HAP-1 (cell line): ENCODE measurements around the gene TBX1.

ENCODE experiments used
- DNase-seq, 2 experiments: peaks; one replicate each; pipeline ENCODE4 v3.0.0-alpha.2; 2016 to 2020; ENCODE audit warnings: low spot score in 2 of 2
- H3K27me3 ChIP-seq: fragments of 250-450 bp; sonication (Bioruptor Pico); 2 replicates; pipeline ENCODE4 v1.5.1; 2020; ENCODE audit warnings: low read depth, mild to moderate bottlenecking, moderate library complexity
- H3K36me3 ChIP-seq: fragments of 250-450 bp; sonication (Bioruptor Pico); replicated peaks from 2 replicates; pipeline ENCODE4 v1.5.1; 2020; ENCODE audit warnings: mild to moderate bottlenecking
- H3K4me1 ChIP-seq: fragments of 250-450 bp; sonication (Bioruptor Pico); 2 replicates; pipeline ENCODE4 v1.5.1; 2020; ENCODE audit warnings: mild to moderate bottlenecking
- H3K4me3 ChIP-seq: fragments of 250-450 bp; sonication (Bioruptor Pico); 2 replicates; pipeline ENCODE4 v1.5.1; 2020; ENCODE audit warnings: mild to moderate bottlenecking, moderate library complexity
- H3K9me3 ChIP-seq: fragments of 250-450 bp; sonication (Bioruptor Pico); 2 replicates; pipeline ENCODE4 v1.5.1; 2020; ENCODE audit warnings: mild to moderate bottlenecking, moderate library complexity
- in situ Hi-C: fragments of 300-500 bp; cut with MboI; formaldehyde crosslinking; loops from 3 replicates; pipeline ENCODE4 v1.14.3; 2020; ENCODE audit warnings: low sequenced_read_pairs, inconsistent platforms, mixed read lengths

Gene TBX1

DNA sequence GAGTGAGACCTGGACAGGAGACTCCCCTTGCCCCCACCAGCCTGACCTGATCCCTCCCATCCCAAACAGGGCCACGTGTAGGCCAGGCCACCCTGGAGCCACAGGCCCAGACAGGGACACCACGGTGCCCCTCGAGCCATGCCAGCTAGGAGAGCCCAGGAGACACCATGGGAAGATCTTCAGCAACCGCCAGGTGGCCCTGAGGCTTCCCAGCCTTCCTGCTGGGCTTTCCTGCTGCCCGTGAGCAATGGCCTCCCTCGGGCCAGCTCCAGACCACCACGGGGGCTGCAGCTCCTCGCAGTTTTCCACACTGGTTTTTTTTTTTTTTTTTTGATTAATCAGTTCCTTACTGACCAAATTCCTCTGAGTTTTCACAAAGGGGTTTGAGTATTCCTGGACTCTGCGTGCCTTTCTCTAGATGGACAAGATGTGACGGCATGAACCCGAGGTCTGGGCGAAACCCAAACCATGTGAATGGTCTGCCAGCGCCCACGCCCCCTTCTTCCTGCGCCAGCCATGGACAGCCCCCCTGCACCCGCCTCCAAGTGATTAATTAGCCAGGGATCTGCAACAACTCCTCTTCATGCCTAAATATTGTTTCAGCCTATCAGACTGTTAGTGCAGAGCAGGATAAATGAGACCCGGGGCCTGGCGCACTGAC, 40.9 kb downstream of the TBX1 start:
- Histone ChIP-seq H3K4me3 (no peak overlapping the region), H3K9me3 (no peaks in the 10 kb centered on the region), H3K36me3 (no peaks in the 10 kb centered on the region), H3K4me1 (peaks cover 7% of the 10 kb centered on the region), H3K27me3 (no peaks in the 10 kb centered on the region)
- DNase-seq, result no peak
- in situ Hi-C loops, result no loop called here

DNA sequence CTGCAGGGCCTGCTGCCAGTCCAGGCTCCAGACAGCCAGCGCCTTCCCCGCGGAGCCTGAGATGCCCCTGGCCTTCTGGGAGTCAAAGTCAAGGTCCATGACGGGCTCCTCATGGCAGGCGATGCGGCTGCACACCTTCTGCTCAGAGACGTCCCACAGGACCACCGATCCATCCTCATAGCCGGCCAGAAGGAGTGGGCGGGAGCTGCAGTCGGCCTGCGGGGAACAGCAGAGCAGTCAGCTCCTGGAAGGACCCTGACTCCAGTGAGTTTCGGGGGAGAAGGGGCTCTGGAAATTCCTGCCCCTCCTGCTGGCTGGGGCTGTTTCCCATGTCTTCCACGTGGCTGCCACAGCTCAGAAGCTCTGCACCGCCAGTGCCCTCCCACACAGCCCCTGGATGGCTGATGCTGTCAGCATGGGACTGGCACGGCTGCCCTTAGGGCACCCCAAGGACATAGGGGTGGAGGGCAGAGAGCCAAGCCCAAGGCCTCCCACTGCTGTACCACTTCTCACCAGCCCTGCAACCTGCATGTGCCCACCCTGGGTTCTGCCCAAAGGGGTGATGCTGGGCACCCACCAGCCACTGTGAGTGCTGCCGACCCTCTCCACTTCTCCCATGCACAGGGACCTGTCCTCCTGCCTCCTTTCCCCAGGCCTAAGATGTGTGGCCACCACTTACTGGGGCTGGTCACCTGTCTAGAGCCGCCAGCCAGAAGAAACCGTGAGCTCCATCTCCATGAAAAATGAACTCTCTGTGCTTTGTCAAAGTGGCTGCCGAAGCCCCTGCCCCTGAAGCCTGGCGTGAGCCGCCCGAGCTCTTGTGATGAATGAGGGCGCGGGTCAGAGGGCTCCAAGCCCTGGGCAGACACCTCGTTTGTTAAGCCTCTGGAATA, 41.7 kb downstream of the TBX1 start:
- Histone ChIP-seq H3K36me3 (no peaks in the 10 kb centered on the region), H3K4me1 (peaks cover 12% of the 10 kb centered on the region), H3K4me3 (no peak overlapping the region), H3K9me3 (no peaks in the 10 kb centered on the region), H3K27me3 (no peaks in the 10 kb centered on the region)
- in situ Hi-C loops, result no loop called here
- DNase-seq, result no peak

DNA sequence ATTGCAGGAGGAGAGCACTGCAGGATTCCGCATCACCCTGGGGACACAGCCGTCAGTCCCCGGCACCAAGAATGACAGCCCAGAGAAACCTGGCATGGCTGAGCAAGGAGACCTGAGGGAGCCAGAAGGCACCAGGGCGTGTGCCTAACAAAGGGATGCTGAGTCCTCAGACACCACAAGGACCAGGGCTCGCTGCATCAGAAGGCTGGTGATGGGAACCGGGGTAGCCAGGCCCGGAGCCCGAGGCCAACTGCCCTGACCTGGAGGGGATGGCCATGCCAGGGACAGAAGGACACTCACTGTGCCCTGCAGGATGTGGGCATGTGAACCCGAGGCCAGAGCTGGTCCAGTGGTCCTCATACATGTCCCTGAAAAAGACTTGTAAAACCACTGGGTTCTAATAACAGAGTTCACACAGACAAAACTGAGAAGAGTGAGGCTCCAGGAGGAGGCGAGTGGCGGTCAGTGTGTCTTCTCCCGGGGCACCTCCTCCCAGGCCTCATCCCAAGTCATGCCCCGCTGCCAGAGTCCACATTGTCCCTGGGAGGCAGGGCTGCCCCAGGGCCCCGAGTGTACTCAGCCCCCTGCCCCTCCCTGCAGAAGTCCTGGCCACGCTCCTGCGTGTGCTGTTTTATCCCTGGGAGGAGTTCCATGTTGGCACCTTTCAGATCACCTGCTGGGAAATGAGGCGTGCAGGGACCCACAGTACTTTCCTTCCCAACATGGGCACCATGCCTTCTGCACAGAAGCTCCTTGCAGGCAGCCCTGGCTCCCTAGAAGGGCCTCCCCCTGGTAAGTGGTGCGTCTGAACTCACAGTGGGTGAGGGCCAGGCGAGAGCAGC, 42.5 kb downstream of the TBX1 start:
- peaks cover 12% of the 10 kb centered on the region for H3K4me1 ChIP-seq
- H3K4me3 ChIP-seq, result no peak overlapping the region
- no peaks in the 10 kb centered on the region for H3K9me3 ChIP-seq
- no peak for DNase-seq
- H3K36me3 ChIP-seq, result no peaks in the 10 kb centered on the region
- H3K27me3 ChIP-seq, result no peaks in the 10 kb centered on the region
- in situ Hi-C loops, result no loop called here

DNA sequence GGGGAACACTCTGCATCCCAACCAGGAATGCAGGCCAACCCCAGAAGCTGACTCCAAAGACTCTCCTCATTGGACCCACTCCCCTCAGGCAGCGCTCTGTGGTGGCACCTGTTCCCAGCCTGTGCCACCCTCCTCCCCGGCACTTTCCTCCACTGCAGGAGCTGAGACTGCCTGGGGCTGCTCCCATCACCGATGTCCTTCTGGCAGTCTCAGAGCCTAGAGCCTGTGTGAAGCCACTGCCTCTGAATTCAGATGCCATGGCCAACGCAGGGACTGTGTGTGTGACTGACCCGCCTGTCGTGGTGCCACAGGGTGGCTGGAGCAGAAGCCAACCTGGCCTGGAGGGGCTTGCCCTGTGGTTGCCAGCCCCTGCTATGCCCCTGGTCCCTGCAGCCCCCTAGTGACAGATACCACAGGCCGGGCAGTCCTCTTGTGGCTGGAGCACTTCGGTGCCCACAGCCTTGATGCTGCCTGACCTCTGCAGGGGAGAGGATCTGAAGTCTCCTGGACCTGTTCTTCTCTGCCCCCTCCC, 43.2 kb downstream of the TBX1 start:
- no peaks in the 10 kb centered on the region for H3K27me3 ChIP-seq
- H3K4me1 ChIP-seq, result peaks cover 12% of the 10 kb centered on the region
- DNase-seq, result no peak
- H3K4me3 ChIP-seq, result no peak overlapping the region
- in situ Hi-C loops, result no loop called here
- no peaks in the 10 kb centered on the region for H3K9me3 ChIP-seq
- H3K36me3 ChIP-seq, result no peaks in the 10 kb centered on the region

DNA sequence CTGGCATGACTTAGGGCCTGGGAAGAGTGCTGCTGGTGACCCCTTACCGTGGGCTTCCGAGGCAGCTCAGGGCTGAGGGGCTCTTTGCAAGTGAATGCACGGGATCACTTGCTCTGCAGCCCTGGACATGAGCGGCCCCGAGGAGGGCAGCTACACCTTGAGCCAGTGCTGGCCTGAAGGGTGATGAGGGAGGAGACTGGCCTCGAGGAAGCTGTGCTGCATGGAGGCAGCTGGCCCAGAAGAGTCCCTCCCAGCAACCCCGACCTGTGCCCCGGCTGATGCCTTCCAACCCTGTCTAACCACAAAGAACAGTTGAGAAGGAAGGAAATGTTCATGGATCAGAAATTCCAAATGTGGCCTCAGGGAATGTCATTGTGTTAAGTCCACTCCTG, 45.2 kb downstream of the TBX1 start:
- Histone ChIP-seq H3K4me1 (peaks cover 12% of the 10 kb centered on the region), H3K36me3 (no peaks in the 10 kb centered on the region), H3K9me3 (no peaks in the 10 kb centered on the region), H3K4me3 (no peak overlapping the region), H3K27me3 (no peaks in the 10 kb centered on the region)
- in situ Hi-C loops, result no loop called here
- peak; percentile 14 to 25 for DNase-seq

- no peaks in the 10 kb centered on the region for H3K9me3 ChIP-seq
- in situ Hi-C loops, result no loop called here
- peak; percentile 30 to 73 for DNase-seq
- no peak overlapping the region for H3K4me3 ChIP-seq
- H3K36me3 ChIP-seq, result no peaks in the 10 kb centered on the region
- H3K4me1 ChIP-seq, result peaks cover 12% of the 10 kb centered on the region
- H3K27me3 ChIP-seq, result no peaks in the 10 kb centered on the region
These were observed 45.9 kb downstream of the TBX1 start for GRCh38 chr22:19806213-19807160.

DNA sequence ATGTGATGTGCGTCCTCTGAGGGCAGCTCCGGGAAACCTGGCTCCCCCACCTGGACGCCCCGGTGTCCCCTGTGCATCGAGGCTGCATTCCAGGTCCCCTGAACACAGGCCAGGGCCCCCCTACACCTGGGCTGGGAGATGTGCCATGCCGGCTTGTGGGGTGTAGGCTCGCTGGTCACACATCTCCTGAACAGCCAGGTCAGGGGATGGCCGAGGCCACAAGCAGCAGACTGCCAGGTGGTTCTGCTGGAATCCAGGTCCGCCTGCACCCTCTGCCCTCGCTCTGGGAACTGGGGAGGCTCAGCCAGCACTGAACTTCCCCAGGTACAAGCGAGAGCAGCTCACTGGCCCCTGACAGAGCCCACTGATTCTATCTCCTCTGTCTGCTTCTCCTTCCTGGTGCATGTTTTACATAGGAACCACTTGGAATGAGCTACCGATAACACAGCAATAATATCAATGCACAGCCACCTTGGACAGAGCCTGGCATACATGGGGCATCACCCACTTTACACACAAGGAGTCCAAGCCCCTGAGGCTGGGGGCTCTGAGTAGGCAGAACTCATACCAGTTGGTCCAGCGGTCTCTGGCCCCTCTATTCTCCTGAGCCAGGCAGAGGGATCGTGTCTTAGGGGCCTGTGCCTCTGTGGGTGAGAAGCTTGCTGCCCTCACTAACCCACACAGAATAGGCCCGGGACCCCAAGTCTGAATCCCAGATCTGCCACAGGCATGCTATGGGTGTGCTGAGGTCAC, 46.8 kb downstream of the TBX1 start:
- Histone ChIP-seq H3K27me3 (no peaks in the 10 kb centered on the region), H3K36me3 (no peaks in the 10 kb centered on the region), H3K9me3 (no peaks in the 10 kb centered on the region), H3K4me1 (peaks cover 12% of the 10 kb centered on the region), H3K4me3 (no peak overlapping the region)
- in situ Hi-C loops, result no loop called here
- DNase-seq, result no peak

GRCh38 chr22:19807914-19808872, 47.6 kb downstream of the TBX1 start:
- Histone ChIP-seq H3K4me1 (peaks cover 12% of the 10 kb centered on the region), H3K36me3 (no peaks in the 10 kb centered on the region), H3K27me3 (no peaks in the 10 kb centered on the region), H3K4me3 (no peak overlapping the region), H3K9me3 (no peaks in the 10 kb centered on the region)
- in situ Hi-C loops, result no loop called here
- DNase-seq, result no peak

DNA sequence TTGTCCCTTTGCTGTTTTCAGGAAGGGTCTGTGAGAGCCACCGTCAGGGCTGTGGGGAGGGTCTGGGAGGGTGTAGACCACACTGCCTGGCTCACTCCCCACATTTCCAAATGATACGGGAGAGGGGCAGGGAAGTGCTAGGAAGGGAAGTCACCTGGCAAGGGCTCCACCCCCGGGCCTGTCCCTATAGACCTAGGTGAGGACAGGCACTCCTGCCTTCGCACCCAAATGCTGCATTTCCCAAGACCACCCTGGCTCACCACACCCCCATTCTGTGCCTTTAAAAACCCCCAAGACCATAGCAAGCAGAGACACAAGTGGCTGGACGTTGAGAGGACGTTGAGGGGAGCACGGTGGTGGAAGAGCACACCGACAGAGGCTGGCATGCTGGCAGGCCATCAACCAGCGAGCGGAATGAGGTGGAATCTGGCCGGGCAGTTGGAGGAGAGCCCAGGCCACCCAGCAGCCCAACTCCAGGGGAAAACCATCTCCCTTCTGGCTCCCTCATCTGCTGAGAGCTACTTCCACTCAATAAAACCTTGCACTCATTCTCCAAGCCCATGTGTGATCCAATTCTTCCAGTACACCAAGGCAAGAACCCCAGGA, 48.4 kb downstream of the TBX1 start:
- in situ Hi-C loops, result no loop called here
- Histone ChIP-seq H3K27me3 (no peaks in the 10 kb centered on the region), H3K9me3 (no peaks in the 10 kb centered on the region), H3K36me3 (no peaks in the 10 kb centered on the region), H3K4me3 (no peak overlapping the region), H3K4me1 (peaks cover 12% of the 10 kb centered on the region)
- no peak for DNase-seq

GRCh38 chr22:19809741-19810140, 49.2 kb downstream of the TBX1 start:
- no peaks in the 10 kb centered on the region for H3K9me3 ChIP-seq
- H3K4me1 ChIP-seq, result peaks cover 12% of the 10 kb centered on the region
- in situ Hi-C loops, result no loop called here

More at GRCh38 chr22:19809741-19810140, 49.2 kb downstream of the TBX1 start:
- H3K27me3 ChIP-seq, result no peaks in the 10 kb centered on the region
- H3K4me3 ChIP-seq, result no peak overlapping the region
- DNase-seq, result no peak
- H3K36me3 ChIP-seq, result no peaks in the 10 kb centered on the region
